Measurements from ENCODE around the gene PTPRN2. TPM values are rescaled to one million over a fixed set of nuclear protein-coding genes. Genes with fewer than 3 reads are reported as not detected.

PTPRN2 gene
- total RNA-seq, 1 experiment from 2014 or later: 2.1 TPM

DNA sequence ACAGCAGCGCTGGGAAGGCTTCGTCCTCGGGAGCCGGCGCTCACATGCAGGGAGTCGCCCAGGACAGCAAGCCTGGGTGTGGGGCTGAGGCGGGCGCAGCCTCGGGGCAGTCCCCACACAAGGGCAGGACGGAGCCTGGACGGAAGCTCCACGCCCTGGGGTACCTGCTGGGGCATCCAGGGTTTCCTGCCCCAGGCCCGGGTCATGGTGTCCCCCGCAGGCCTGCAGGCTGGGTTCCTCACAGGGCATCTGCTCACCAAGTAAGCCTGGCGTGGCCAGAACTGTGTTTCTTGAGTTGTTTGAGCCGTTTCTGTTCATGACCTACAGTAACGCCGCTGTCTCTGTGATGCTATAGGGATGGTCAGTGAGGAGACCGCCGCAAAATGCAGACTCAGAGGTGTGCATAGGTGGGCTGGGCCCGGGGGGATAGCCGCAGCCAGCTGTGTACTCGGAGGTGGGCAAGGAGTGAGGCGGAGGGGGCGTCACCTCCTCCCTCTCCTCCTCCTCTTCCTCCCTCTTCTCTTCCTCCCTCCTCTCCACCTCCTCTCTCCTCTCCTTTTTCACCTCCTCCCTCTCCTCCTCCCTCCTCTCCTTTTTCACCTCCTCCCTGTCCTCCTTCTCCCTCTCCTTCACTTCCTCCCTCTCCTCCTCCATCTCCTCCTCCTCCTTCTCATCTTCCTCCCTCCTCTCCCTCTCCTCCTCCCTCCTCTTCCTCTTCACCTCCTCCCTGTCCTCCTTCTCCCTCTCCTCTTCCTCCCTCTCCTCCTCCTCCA, 811.9 kb downstream of the PTPRN2 start (continued):
- TF ChIP-seq, protein P1, sequence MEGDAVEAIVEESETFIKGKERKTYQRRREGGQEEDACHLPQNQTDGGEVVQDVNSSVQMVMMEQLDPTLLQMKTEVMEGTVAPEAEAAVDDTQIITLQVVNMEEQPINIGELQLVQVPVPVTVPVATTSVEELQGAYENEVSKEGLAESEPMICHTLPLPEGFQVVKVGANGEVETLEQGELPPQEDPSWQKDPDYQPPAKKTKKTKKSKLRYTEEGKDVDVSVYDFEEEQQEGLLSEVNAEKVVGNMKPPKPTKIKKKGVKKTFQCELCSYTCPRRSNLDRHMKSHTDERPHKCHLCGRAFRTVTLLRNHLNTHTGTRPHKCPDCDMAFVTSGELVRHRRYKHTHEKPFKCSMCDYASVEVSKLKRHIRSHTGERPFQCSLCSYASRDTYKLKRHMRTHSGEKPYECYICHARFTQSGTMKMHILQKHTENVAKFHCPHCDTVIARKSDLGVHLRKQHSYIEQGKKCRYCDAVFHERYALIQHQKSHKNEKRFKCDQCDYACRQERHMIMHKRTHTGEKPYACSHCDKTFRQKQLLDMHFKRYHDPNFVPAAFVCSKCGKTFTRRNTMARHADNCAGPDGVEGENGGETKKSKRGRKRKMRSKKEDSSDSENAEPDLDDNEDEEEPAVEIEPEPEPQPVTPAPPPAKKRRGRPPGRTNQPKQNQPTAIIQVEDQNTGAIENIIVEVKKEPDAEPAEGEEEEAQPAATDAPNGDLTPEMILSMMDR (IDR thresholded peaks at IDR 0.05 in 2 of 3, conservative IDR thresholded peaks at IDR 0.05 in 1 of 3; ENCODE audit: borderline replicate concordance in 1 of 3, insufficient read depth in 1 of 3, low read depth in 2 of 3, low read length in 2 of 3): no peak
- TF ChIP-seq, protein P2, sequence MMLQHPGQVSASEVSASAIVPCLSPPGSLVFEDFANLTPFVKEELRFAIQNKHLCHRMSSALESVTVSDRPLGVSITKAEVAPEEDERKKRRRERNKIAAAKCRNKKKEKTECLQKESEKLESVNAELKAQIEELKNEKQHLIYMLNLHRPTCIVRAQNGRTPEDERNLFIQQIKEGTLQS (IDR thresholded peaks at IDR 0.05): no peak
- no peak for TF ChIP-seq ZNF274 (IDR thresholded peaks at IDR 0.05; ENCODE audit: low read depth, low read length)

DNA sequence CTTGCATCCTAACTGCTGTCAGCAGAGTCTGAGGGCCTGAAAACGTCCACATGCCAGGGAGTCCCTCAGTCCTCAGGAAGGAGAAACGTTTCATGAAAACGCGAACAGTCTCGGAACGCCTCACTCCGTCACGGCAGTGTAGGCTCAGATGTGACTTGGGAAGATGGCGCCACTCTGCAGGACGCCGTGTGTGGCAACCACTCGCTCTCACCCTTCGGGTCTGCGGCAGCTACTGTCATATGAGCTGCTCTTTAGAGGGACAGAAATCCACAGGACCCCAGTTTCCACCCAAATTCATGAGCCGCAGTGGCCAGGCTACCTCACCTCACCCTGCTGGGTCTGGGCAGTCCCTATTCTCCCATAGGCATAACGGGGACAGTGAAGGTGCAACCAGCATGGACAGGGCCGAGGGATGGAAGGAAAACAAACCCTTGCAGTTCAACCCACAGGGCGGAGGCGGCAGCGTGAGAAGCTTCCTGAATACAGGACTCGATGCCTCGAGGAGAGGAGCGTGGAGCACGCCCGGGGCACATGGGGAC, 812.5 kb downstream of the PTPRN2 start:
- Histone ChIP-seq H4K20me1 (ENCODE audit: insufficient read depth) (no peaks in the 10 kb centered on the region), H3K4me2 (ENCODE audit: low read length) (no peak overlapping the region), H3K9ac (ENCODE audit: low read length) (no peak overlapping the region), H3K79me2 (ENCODE audit: insufficient read depth, low read length) (no peaks in the 10 kb centered on the region), H3K27me3 (ENCODE audit: insufficient read depth, low read length) (peaks cover 16% of the 10 kb centered on the region; the same call in 1 of the 2 replicates), H3K27ac (ENCODE audit: low read depth, low read length) (no peak overlapping the region), H3K9me3 (ENCODE audit: control insufficient read depth in 1 of 2, insufficient read depth in 1 of 2, low read depth in 1 of 2, low read length in 2 of 2) (peaks cover 3 to 7% of the 10 kb centered on the region in 2 experiments; a peak in 3 of 4 replicates), H3K9me2 (ENCODE audit: insufficient read depth) (no peaks in the 10 kb centered on the region), H2AFZ (ENCODE audit: low read depth, low read length, poor library complexity, severe bottlenecking) (no peak overlapping the region), H3K4me1 (ENCODE audit: control insufficient read depth in 1 of 2, insufficient read depth in 2 of 2, low read length in 2 of 2) (no peaks in the 10 kb centered on the region), H3K36me3 (ENCODE audit: control insufficient read depth in 1 of 2, insufficient read depth in 2 of 2, low read length in 2 of 2) (no peaks in the 10 kb centered on the region), H3K4me3 (replicated peaks in 1 of 2; ENCODE audit: low read depth in 1 of 2, low read length in 2 of 2) (no peak overlapping the region)
- intact Hi-C loops (cut with micrococcal nuclease): no loop called here
- ChIA-PET CTCF (no interaction called here), POLR2A (no interaction called here), RAD21 (ENCODE audit: low non-redundant PET in 1 of 2, low total read pairs in 2 of 2, uncharacterized antibody in 2 of 2, unreplicated experiment in 2 of 2) (no interaction called here)
- DNase-seq (ENCODE audit: low read depth, low spot score) (no peak), ATAC-seq (no peak; the same call in 1 of the 2 replicates)
- BruUV-seq (replicated peaks): no TSS peak
- TF ChIP-seq FOSL1 (IDR thresholded peaks at IDR 0.05; ENCODE audit: low read depth) (no peak), POLR2A (IDR thresholded peaks at IDR 0.05; ENCODE audit: borderline replicate concordance, extremely low read depth, insufficient read depth, insufficient read length) (no peak), ZFX (IDR thresholded peaks at IDR 0.05) (no peak), SIN3A (IDR thresholded peaks at IDR 0.05; ENCODE audit: low read depth) (no peak), CEBPB (IDR thresholded peaks at IDR 0.05; ENCODE audit: low read depth) (no peak), ELF1 (IDR thresholded peaks at IDR 0.05; ENCODE audit: borderline replicate concordance, low read depth) (no peak), ZNF274 (IDR thresholded peaks at IDR 0.05; ENCODE audit: low read depth, low read length) (no peak), SP1 (IDR thresholded peaks at IDR 0.05; ENCODE audit: low read depth) (no peak), TCF7L2 (IDR thresholded peaks at IDR 0.05; ENCODE audit: borderline replicate concordance, extremely low read depth, insufficient read depth, insufficient read length) (no peak), CBX3 (IDR thresholded peaks at IDR 0.05; ENCODE audit: low read depth) (no peak), EGR1 (IDR thresholded peaks at IDR 0.05; ENCODE audit: low read depth) (no peak), JUND (IDR thresholded peaks at IDR 0.05) (no peak)
- TF ChIP-seq, protein P3, sequence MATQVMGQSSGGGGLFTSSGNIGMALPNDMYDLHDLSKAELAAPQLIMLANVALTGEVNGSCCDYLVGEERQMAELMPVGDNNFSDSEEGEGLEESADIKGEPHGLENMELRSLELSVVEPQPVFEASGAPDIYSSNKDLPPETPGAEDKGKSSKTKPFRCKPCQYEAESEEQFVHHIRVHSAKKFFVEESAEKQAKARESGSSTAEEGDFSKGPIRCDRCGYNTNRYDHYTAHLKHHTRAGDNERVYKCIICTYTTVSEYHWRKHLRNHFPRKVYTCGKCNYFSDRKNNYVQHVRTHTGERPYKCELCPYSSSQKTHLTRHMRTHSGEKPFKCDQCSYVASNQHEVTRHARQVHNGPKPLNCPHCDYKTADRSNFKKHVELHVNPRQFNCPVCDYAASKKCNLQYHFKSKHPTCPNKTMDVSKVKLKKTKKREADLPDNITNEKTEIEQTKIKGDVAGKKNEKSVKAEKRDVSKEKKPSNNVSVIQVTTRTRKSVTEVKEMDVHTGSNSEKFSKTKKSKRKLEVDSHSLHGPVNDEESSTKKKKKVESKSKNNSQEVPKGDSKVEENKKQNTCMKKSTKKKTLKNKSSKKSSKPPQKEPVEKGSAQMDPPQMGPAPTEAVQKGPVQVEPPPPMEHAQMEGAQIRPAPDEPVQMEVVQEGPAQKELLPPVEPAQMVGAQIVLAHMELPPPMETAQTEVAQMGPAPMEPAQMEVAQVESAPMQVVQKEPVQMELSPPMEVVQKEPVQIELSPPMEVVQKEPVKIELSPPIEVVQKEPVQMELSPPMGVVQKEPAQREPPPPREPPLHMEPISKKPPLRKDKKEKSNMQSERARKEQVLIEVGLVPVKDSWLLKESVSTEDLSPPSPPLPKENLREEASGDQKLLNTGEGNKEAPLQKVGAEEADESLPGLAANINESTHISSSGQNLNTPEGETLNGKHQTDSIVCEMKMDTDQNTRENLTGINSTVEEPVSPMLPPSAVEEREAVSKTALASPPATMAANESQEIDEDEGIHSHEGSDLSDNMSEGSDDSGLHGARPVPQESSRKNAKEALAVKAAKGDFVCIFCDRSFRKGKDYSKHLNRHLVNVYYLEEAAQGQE (IDR thresholded peaks at IDR 0.05; ENCODE audit: low read depth): no peak
- TF ChIP-seq, protein P4, sequence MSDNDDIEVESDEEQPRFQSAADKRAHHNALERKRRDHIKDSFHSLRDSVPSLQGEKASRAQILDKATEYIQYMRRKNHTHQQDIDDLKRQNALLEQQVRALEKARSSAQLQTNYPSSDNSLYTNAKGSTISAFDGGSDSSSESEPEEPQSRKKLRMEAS (IDR thresholded peaks at IDR 0.05): no peak
- TF ChIP-seq, protein P1 (IDR thresholded peaks at IDR 0.05 in 2 of 3, conservative IDR thresholded peaks at IDR 0.05 in 1 of 3; ENCODE audit: borderline replicate concordance in 1 of 3, insufficient read depth in 1 of 3, low read depth in 2 of 3, low read length in 2 of 3): no peak
